Activated T-cell treated with anti-CD3 and anti-CD28 coated beads, Interleukin-2, amount 50 U/mL, for 48 hours (primary cell): ENCODE data around the gene METTL15.
"Not testable (repeated sequence)": the region's sequence is repeated elsewhere in the genome, so short reads cannot be mapped to it uniquely, and the experiment has no call there.

Experiments used
- DNase-seq, 2 experiments: peaks; one replicate each; pipeline ENCODE4 v3.0.0-alpha.2; 2020

METTL15 gene

DNA sequence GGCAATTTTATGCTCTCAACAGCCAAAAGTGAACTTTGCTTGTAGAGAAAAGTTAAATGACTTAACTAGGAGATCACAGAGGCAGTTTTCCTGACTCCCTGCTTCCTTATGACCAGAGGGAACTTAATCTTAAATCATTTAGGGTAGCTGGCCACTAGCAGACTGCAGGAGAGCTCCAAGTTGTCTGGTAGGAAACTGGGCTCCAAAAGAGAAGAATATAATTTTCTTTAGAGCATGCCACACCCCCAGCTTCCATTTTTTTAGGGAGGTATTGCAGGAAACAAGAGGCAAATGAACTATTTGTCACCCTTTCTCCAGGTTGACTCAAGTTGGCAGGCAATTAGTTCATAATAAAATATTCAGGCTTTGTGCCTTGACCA is 2.6 kb downstream of the METTL15 start:
- DNase-seq: no peak

DNA sequence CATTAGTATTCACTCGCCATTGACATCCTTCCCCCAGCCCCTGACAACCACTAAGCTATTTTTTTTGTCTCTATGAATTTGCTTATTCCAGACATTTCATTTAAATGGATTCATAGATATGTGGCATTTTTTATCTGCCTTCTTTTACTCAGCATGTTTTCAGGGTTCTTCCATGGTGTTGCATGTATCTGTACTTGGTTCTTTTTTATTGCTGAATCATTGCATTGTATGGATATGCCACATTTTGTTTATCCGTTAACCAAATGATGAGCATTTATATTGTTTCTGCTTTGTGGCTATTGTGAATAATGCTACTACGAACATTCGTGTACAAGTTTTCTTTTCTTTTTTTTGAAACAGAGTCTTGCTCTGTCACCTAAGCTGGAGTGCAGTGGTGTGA is 5.9 kb downstream of the METTL15 start:
- no peak for DNase-seq

DNA sequence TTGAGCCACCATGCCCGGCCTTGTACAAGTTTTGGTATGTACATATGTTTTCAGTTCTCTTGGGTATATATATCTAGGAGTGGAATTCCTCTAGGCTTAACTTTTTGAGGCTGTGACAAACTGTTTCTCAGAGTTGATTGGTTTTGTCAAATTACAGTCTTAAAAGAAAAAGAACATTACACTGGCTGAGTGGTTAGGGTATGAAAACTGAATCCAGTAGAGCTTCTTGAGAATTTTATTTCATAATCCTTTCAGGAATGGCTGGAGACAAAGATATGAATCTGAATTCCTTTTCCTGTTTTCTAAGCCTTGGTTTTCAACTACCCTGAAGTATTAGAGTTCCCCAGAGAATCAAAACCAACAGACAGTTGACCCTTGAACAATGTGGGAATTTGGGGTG is 6.5 kb downstream of the METTL15 start:
- no peak for DNase-seq

DNA sequence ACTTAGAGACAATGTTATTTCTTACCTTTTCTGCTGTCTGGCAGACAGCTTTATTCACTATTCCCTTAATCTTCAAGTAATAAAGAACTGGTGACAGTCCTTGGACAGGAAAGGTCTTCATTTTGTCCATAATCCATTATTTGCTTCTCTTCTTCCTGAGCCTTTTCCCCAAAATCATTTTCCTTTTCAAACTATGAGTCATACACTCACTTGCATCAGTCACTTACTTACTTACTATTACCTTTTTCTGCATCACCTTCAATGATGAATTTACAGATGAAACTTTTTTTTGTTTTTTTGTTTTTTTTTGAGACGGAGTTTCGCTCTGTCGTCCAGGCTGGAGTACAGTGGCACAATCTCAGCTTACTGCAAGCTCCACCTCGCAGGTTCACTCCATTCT is 9.5 kb downstream of the METTL15 start:
- no peak for DNase-seq

DNA sequence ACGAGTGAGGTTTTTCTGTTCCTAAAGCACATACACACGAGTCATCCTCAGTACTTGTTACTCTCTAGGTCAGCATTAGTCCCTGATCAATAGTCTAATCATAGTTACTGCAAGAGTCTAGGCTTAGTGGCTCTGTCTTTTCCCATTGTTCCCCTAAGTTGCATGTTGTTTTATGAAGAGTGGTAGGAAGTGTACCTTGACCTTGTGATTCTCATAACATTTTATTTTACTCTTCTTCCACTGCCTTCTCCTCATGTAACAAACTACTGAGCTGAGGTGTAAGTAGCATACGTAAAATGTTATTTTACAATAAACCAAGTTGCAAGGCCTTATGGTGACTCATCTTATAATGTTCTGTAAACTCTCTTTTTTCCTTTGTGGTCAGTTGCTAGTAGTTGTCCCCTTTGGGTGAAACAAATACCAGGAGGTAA is 15.0 kb downstream of the METTL15 start:
- no peak for DNase-seq

DNA sequence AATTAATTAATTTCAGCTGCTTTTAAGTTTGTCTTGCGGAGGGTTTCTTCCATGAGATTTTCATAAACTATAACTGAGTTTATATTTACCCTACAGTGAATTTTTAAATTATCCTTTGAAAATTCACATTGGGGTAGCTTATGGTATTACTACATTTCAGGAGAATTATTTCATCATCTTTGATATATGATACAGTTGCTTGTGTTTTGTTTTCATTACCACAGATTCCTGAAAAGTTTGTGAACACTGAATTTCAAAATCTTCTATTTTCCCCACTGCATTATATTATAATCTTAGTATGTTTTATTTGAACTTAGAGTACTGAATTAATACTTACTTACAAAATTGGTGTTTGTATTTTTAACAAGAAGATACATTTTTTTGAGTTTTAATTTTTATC is 24.4 kb downstream of the METTL15 start:
- no peak for DNase-seq

DNA sequence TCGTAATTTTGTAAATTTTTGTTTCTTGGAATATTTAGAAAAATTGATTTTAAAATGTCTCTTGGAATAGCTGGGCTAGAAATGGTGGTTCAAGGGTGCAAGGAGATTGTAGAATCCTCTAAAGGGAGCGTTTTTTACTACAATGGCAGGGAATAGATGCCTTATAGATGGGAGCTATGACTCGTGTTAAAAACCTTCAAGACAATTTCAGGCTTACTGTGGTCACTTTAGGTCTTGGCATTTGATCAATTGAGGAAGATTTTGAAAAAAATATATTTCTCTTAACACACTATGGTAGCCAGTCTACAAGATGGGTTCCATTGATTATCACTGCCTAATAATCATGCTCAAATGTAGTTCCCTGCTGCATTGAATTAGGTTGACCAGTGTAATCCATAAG is 25.0 kb downstream of the METTL15 start:
- DNase-seq: no peak

DNA sequence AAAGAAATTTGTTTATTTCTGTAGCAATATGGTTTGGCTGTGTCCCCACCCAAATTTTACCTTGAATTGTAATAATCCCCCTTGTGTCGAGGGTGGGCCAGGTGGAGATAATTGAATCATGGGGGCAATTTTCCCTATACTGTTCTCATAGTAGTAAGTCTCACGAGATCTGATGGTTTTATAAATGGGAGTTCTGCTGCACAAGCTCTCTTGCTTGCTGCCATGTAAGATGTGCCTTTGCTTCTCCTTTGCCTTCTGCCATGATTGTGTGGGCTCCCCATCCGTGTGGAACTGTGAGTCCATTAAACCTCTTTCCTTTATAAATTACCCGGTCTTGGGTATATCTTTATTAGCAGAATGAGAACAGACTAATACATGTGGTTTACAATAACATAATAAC is 28.0 kb downstream of the METTL15 start:
- DNase-seq: not testable (repeated sequence)

DNA sequence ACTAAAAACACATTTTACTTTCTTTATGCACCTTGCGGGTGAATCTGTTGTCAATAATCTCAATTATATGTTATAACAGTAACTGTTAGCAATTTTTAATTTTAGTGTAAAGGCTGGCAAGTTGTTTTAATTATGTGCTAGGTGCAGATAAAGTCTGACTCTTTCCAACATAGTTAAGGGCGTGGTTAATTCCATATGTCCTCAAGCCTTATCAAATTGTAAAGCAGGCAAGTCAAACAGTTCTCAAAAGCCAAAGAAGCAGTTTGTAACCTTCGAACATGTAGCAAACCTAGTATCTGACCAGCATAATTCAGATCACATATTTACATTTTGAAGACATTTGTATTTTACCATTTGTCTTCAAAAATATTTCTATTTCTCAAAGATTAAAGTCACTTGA is 29.2 kb downstream of the METTL15 start:
- no peak for DNase-seq

DNA sequence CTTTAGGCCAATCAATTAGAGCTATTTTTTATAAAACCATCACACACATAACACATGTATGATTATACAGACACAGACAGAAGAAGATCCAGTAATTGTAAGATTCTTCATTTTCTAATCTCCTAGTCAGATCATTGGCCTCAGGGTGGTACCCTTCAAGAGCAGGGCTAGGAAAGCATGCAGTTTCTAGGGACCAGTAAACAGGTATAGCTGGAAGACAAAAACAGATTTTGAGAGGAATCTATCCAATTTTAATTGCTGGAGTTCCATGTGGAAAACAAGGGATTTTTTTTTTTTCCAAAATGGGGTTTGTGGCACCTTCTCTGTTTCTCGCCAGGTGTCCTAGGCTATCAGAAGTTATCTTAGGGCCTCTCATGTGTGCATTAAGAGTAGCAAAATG is 29.6 kb downstream of the METTL15 start:
- DNase-seq: no peak

DNA sequence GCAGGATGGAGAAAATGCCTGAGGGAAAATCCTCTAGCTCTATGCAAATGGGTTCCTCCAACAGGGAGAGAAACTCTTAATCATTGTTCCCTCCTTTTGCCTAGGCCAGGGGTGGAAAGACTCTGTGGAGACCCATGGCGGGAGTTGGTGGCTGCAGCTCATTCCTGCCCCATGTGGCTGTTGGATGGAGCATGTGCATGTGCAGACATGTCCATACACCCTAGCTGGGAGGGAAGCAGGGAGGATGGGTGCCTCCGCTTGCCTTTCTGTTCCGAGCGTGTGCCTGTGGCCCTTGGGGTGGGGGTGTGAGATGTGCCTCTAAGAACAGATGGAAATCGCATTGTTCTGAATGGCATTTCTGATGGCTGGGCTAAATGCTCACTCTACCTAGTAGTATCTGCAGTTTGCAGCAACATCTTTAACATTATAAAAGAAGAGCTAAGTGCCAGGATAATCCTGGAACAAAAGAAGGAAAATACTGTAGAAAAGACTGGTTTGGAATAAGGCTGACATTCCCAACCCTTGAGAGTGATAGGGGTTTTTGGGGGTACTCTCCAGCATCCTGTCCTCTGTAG is 31.7 kb downstream of the METTL15 start:
- DNase-seq: no peak

DNA sequence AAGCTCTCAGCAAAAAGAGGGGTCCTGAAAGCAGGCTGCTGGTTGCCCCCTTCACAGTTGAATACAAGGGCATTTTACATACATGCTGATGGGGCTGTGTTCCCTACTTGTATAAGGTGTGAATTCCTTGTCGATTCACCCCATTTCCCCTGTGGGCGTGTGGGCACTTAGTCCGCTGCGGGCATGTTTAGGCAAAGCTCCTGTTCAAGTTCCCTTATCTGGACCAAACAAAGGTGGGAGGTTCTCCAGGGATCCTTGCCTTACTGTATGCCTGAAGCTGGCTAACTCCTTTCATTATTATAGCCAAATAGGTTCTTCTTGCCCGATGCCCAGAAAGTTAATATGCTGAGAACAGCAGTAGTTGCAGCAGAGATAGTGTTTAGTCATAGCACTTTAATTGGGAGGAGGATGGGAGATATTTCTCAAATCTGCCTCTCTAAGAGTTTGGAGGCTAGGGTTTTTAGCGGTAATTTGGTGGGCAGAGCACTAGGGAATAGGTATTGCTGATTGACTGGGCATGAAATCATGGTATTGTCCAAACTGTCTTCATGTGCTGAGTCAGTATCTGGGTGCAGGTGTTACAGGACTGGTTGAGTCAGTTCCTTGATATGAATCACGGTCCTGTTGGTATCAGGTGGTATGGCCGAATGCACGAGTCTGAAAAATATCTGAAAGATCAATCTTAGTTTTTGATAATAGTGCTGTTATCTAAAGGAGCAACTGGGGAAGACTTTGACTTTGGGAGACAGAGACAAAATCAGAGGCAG is 32.7 kb downstream of the METTL15 start:
- DNase-seq: no peak

DNA sequence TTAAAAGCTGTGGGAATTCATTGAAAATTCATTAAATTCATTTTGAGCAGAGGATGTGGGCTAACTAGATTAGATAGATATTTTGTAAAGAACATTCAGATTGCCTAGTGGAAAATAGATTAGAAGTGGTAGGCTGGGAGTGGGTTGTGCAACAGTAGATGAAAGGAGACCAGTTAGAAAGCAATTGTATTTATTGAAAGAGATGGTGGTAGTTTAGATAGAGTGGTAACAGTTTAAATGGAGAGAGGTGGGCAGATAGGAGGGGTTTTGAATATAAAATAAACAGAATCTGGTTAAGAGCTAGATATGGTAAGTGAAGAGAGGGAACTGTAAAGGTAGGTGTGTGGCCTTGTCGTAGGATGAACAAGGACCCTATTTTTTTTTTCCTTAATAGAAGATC is 34.5 kb downstream of the METTL15 start:
- no peak for DNase-seq

DNA sequence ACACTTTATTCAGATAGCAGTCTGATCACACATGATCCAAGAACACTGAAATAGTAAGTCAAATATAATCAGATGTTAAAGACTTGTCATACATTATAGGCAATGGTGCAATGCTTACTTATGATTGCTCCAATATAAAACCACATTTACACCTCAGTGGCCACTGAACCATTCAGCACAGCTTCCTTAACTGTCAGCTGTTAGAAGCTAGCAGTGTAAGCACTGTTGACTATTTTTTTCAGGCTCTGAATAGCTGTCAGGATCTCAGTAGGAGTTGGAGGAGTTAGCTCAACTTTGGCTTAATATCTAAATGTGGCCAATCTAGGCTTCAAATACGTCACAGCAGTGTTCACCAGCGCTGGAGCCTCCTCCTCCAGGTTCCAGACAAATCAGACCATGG is 36.6 kb downstream of the METTL15 start:
- no peak for DNase-seq

DNA sequence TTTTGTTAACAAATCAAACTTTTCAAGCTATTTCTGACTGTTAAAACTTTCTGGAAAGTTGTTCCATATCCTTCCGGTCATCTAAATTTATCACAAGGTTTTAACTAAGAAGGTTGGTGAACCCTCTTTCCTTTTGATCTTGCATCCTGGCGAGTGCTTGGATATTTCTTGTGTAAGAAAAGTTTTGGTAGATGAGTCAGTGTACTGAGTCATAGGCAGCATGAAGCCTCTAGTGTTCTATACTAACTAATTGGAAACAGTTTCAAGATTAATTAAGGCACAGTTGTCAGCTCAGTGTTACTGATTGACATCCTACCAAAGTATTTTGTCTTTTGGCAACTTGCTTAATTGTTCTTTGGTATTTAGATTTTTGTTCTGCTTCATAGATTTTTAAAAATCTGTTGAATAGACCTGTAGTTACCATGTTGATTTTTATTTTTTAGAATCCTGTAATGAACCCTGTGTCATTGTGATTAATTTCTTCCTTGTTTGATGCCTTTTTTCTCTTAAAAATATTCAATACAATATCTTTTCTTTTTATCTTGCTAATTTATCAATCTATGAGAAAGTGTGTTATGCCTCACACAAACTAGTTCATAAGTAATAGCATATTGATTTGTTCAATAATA is 38.0 kb downstream of the METTL15 start:
- no peak for DNase-seq

DNA sequence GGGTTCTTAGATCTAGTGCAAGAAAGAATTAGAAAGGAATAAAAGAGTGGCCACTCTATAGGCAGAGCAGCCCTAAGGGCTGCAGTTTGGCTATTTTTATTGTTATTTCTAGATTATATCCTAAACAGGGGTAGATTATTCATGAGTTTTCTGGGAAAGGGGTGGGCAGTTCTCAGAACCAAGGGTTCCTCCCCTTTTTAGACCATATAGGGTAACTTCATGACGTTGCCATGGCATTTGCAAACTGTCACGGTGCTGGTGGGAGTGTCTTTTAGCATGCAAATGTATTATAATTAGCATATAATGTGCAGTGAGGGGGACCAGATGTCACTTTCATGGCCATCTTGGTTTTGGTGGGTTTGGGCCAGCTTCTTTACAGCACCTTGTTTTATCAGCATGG is 44.6 kb downstream of the METTL15 start:
- no peak for DNase-seq

DNA sequence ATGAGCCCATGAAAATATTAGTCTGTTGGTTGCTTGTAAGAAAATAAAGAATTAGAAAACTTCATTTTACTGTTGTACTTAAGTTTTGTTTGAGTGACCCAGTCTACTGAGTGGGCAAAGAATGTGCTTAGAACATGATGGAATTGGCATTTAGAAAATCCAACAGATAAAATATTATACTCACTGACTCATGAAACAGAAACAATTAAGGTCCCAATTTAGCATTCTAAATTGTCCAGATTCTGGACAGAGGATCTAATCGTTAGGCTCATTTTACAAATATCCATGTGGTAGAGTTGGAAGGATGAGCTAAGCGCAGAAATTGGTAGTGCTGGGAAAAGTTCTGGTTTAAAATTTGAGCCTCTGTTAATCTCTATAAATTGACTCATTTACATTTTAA is 45.4 kb downstream of the METTL15 start:
- DNase-seq: no peak

DNA sequence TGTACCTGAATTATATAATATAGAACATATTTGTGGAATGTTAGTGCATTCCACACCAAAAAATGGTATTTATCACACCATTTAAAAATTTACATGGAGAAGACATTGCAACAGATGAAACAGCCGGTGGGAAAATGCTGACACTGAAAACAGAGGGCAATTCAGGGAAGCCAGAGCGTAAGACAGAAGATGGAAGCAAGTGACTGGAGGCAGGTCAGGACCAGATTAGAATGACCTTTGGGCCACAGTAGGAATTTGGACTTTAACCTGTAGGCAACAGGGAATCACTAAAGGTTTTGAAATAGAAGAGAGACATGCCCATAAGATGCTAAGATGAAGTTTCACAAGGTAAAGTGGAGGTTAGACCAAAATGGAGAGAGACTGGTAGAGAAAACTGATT is 60.5 kb downstream of the METTL15 start:
- DNase-seq: no peak

DNA sequence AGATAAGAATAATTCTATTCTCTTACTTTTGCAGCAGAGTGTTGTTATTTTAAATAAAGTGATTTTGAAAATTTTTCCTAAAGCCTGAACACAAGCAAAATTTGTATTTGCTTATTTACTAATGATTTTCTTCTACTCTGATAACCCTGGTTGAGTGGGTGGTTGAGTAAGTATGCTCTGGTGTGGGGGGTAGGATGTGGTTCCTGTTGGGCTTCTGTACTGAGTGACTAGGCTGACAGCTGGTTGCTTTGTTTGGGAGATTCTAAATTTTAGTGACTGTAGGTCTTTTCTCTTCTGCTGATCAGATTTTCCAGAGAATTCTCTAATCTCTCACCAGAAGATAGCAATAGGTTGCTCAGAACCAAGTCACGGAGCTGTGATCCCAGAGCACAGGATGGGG is 61.6 kb downstream of the METTL15 start:
- no peak for DNase-seq

DNA sequence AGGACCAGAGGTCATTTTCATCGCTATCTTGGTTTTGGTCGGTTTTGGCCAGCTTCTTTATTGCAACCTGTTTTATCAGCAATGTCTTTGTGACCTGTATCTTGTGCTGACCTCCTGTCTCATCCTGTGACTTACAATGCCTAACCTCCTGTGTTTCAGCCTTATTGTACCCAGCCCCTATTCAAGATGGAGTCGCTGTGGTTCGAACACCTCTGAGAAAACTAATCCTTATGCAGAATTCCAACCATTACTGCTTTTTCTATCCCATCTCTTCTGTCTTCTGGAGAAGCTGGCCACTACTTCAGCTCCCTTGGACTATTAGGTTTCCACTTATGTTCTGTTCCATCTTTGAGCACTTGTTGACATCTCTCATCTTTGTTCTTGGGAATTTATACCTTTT is 62.6 kb downstream of the METTL15 start:
- no peak for DNase-seq

DNA sequence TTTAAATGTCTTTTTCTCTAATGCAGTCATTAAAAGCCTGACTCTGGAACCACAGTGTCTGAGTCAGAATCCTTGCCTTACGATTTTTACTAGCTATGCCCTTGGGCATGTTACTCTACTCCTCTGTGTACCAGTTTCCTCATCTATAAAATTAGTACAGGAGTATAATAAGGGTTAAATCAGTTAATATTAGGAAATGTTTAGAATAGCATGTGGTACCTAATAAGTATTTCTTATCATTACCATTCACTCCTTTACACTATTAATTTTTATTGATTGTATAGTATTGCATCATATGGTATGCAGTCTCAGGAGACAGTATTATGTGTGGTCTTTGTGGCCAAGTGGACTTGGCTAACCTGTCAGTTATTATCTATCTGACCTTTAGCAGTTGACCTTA is 68.2 kb downstream of the METTL15 start:
- no peak for DNase-seq

DNA sequence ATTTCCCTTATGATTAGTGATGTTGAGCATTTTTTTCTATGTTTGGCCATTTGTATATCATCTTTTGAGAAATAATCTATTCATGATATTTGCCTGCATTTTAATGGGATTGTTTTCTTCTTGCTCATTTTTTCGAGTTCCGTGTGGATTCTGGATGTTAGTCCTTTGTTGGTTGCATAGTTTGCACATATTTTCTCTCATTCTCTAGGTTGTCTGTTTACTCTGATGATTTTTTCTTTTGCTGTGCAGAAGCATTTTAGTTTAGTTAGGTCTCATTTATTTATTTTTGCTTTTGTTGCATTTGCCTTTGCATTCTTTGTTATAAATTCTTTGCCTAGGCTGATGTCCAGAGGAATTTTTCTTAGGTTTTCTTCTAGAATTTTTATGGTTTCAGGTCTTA is 87.3 kb downstream of the METTL15 start:
- DNase-seq: no peak

DNA sequence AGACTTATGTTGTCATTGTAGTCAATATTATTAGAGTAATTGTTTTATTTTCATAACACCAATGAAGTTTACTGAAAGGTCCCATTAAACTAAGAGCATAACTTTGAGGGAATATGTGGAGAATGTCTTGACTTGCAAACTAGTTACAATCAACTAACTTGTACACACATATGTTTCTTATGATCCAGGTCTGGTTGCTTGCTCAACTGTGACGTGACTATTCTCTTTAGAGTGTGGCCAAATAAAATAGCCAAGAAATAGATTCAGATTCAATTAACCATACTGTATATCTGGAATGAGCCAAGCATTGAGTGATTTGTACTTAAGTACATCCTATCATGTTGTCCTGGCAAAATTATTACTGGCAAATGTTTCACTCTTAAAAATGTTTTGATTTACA is 101.7 kb downstream of the METTL15 start:
- DNase-seq: no peak

DNA sequence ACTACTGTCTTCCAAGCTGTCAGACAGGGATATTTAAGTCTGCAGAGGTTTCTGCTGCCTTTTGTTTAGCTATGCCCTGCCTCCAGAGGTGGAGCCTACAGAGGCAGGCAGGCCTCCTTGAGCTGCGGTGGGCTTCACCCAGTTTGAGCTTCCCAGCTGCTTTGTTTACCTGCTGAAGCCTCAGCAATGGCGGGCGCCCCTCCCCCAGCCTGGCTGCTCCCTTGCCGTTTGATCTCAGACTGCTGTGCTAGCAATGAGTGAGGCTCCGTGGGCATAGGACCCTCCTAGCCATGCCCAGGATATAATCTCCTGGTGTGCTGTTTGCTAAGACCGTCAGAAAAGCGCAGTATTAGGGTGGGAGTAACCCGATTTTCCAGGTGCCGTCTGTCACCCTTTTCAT is 113.9 kb downstream of the METTL15 start:
- DNase-seq: not testable (repeated sequence)

DNA sequence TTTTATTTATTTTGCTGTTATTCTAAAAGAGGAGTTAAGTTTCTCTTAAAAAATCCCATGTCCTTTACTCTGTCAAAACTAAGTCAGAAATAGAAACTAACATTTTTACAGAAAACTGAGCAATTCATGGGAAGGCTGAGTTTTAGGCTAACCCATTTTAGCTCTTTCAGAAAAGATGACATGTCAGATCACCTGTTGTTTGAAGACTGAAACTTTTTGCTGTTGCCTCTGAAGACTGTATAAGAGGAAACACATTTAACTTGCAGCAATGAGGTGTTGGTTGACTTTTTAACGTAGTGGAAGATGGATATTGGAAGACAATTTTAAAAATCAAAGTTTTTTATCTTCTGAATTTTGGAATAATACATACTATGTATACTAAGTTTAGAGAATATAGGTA is 115.4 kb downstream of the METTL15 start:
- DNase-seq: no peak
